ENCODE measurements around the gene TMEM60. TPM values are rescaled to one million over a fixed set of nuclear protein-coding genes. Genes with fewer than 3 reads are reported as not detected.
A peak's percentile ranks its signal among the peaks of the same experiment; 100 is the strongest.
"Not testable (repeated sequence)": the region's sequence is repeated elsewhere in the genome, so short reads cannot be mapped to it uniquely, and the experiment has no call there.

The TMEM60 gene
- total and polyA plus RNA-seq, 2 donors (not counting 1 experiment from before 2014, with no cell fraction given), result 5.0 to 20.4 TPM

DNA sequence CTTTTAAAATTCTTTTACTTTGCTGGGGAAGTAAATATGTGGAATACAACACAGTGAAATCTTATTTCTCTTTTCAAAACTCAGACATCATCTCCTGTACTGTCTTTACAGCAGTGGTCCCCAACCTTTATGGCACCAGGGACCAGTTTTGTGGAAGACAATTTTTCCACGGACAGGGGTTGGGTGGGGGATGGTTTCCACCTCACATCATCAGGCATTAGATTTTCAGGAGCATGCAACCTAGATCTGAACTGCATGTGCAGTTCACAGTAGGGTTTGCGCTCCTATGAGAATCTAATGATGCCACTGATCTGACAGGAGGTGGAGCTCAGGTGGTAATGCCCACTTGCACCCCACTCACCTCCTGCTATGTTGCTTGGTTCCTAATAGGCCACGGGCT, 12.2 kb downstream of the TMEM60 start:
- Histone ChIP-seq H3K4me2 (replicated peaks; ENCODE audit: low read depth, low read length, poor library complexity, severe bottlenecking) (no peak overlapping the region), H4K20me1 (ENCODE audit: control insufficient read depth, insufficient read depth, low read length, poor library complexity, severe bottlenecking) (no peaks in the 10 kb centered on the region), H3K27me3 (replicated peaks in 1 of 4; ENCODE audit: control extremely low read depth in 1 of 4, control insufficient read depth in 3 of 4, insufficient read depth in 4 of 4, low read length in 3 of 4) (no peaks in the 10 kb centered on the region), H3K4me1 (ENCODE audit: control insufficient read depth in 2 of 2, insufficient read depth in 2 of 2, low read length in 2 of 2) (no peaks in the 10 kb centered on the region), H3K9me3 (ENCODE audit: control extremely low read depth in 1 of 3, control insufficient read depth in 2 of 3, insufficient read depth in 1 of 3, low read length in 2 of 3) (no peaks in the 10 kb centered on the region), H3K4me3 (ENCODE audit: control extremely low read depth in 1 of 5, extremely low read depth in 1 of 5, insufficient read depth in 1 of 5, low read depth in 2 of 5, low read length in 4 of 5) (no peak overlapping the region), H2AFZ (ENCODE audit: insufficient read depth, low read depth, low read length, poor library complexity, severe bottlenecking) (no peak overlapping the region), H3K9ac (ENCODE audit: low read length) (no peak overlapping the region), H3K27ac (ENCODE audit: low read length in 2 of 2) (no peak overlapping the region), H3K36me3 (replicated peaks in 1 of 2; ENCODE audit: control extremely low read depth in 1 of 2, control insufficient read depth in 1 of 2, extremely low read depth in 1 of 2, insufficient read depth in 2 of 2, low read length in 1 of 2) (peaks cover under 1 to 3% of the 10 kb centered on the region in 2 experiments), H3K79me2 (ENCODE audit: control insufficient read depth, insufficient read depth, low read length) (no peaks in the 10 kb centered on the region)
- H3K4me1 Mint-ChIP-seq, result peaks cover 12% of the 10 kb centered on the region
- ATAC-seq (ENCODE audit: low read depth), result no peak
- no peak overlapping the region for H3K4me3 Mint-ChIP-seq
- H3K27me3 Mint-ChIP-seq, result no peaks in the 10 kb centered on the region
- WGBS (ENCODE audit: insufficient coverage), result 85% methylated on average over 2 of the region's 3 CpGs
- ChIA-PET CTCF (interaction anchor here (1.5 kb wide), 1 partner anchor 26 kb away, joined by 3 read pairs; no protein-coding TSS in a partner anchor), POLR2A (no interaction called here)
- intact Hi-C loops (cut with micrococcal nuclease), result no loop called here
- TF ChIP-seq EZH2 (IDR thresholded peaks at IDR 0.05; ENCODE audit: borderline replicate concordance, insufficient read depth, low read depth, low read length, poor library complexity, severe bottlenecking), result no peak
- TF ChIP-seq, protein P1, sequence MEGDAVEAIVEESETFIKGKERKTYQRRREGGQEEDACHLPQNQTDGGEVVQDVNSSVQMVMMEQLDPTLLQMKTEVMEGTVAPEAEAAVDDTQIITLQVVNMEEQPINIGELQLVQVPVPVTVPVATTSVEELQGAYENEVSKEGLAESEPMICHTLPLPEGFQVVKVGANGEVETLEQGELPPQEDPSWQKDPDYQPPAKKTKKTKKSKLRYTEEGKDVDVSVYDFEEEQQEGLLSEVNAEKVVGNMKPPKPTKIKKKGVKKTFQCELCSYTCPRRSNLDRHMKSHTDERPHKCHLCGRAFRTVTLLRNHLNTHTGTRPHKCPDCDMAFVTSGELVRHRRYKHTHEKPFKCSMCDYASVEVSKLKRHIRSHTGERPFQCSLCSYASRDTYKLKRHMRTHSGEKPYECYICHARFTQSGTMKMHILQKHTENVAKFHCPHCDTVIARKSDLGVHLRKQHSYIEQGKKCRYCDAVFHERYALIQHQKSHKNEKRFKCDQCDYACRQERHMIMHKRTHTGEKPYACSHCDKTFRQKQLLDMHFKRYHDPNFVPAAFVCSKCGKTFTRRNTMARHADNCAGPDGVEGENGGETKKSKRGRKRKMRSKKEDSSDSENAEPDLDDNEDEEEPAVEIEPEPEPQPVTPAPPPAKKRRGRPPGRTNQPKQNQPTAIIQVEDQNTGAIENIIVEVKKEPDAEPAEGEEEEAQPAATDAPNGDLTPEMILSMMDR (IDR thresholded peaks at IDR 0.05), result no peak
- H3K27ac Mint-ChIP-seq, result no peak overlapping the region
- DNase-seq, result no peak
- no peaks in the 10 kb centered on the region for H3K9me3 Mint-ChIP-seq (ENCODE audit: insufficient read depth)

DNA sequence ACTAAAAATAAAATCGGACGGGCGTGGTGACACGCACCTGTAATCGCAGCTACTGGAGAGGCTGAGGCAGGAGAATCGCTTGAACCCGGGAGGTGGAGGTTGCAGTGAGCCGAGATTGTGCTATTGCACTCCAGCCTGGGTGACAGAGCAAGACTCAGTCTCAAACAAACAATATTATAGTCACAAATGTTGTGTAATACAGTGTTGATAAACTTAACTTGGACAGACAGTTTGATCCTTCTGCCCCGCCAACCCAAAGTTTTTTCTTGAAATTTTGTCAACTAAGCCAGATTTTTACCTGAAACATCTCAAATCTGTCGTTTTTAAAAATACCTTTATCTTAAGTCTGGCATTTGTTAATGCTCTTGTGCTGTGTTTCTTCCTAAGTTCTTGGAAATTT, 13.8 kb downstream of the TMEM60 start:
- POLR2A ChIA-PET; ATAC-seq (ENCODE audit: low read depth); H3K9me3 ChIP-seq (ENCODE audit: control extremely low read depth in 1 of 3, control insufficient read depth in 2 of 3, insufficient read depth in 1 of 3, low read length in 2 of 3); H3K9ac ChIP-seq (ENCODE audit: low read length); H3K27ac Mint-ChIP-seq; H3K27me3 Mint-ChIP-seq; CTCF ChIA-PET; H3K4me3 ChIP-seq (ENCODE audit: control extremely low read depth in 1 of 5, extremely low read depth in 1 of 5, insufficient read depth in 1 of 5, low read depth in 2 of 5, low read length in 4 of 5); DNase-seq; H3K4me1 ChIP-seq (ENCODE audit: control insufficient read depth in 2 of 2, insufficient read depth in 2 of 2, low read length in 2 of 2); intact Hi-C loops (cut with micrococcal nuclease); H2AFZ ChIP-seq (ENCODE audit: insufficient read depth, low read depth, low read length, poor library complexity, severe bottlenecking); H4K20me1 ChIP-seq (ENCODE audit: control insufficient read depth, insufficient read depth, low read length, poor library complexity, severe bottlenecking); H3K4me3 Mint-ChIP-seq; H3K79me2 ChIP-seq (ENCODE audit: control insufficient read depth, insufficient read depth, low read length); H3K9me3 Mint-ChIP-seq (ENCODE audit: insufficient read depth); H3K4me2 ChIP-seq (replicated peaks; ENCODE audit: low read depth, low read length, poor library complexity, severe bottlenecking); H3K27me3 ChIP-seq (replicated peaks in 1 of 4; ENCODE audit: control extremely low read depth in 1 of 4, control insufficient read depth in 3 of 4, insufficient read depth in 4 of 4, low read length in 3 of 4): not testable (repeated sequence)
- peaks cover 0 to 15% of the 10 kb centered on the region in 2 experiments for H3K36me3 ChIP-seq (replicated peaks in 1 of 2; ENCODE audit: control extremely low read depth in 1 of 2, control insufficient read depth in 1 of 2, extremely low read depth in 1 of 2, insufficient read depth in 2 of 2, low read length in 1 of 2)
- H3K27ac ChIP-seq (ENCODE audit: low read length in 2 of 2), result peak overlapping the region in 1 of 2 donors; percentile 27
- peaks cover 12% of the 10 kb centered on the region for H3K4me1 Mint-ChIP-seq
- 87% methylated on average over 6 of the region's 10 CpGs for WGBS (ENCODE audit: insufficient coverage)

All from B cell (primary cell).